HepG2 (cell line): Measurements from ENCODE around the gene ZNF512B. TPM values are rescaled to one million over a fixed set of nuclear protein-coding genes. Genes with fewer than 3 reads are reported as not detected.
A peak's percentile ranks its signal among the peaks of the same experiment; 100 is the strongest.

Source experiments
- ELF4 ChIP-seq: sonication (generic); formaldehyde crosslinking; IDR thresholded peaks from 2 replicates; pipeline ENCODE4 v1.5.0; 2020; ENCODE audit warnings: missing genetic modification reagents, mild to moderate bottlenecking, moderate library complexity, borderline replicate concordance
- ETV6 ChIP-seq: sonication (generic); formaldehyde crosslinking; conservative IDR thresholded peaks from 2 replicates; pipeline ENCODE4 v1.4.0; 2020; ENCODE audit warnings: missing genetic modification reagents
- FOSL1 ChIP-seq: sonication (generic); formaldehyde crosslinking; IDR thresholded peaks from 2 replicates; pipeline ENCODE4 v1.9.0; 2021; ENCODE audit warnings: missing genetic modification reagents, borderline replicate concordance
- FOXC1 ChIP-seq: sonication (generic); formaldehyde crosslinking; IDR thresholded peaks from 2 replicates; pipeline ENCODE4 v1.8.0; 2022; ENCODE audit warnings: mild to moderate bottlenecking, missing genetic modification reagents, borderline replicate concordance
- GABPB1 ChIP-seq: IDR thresholded peaks from 2 replicates; pipeline ENCODE4 v1.6.1; 2016; ENCODE audit warnings: mild to moderate bottlenecking, missing genetic modification reagents, moderate library complexity, missing compliant biosample characterization
- GTF2F1 ChIP-seq: fragments of 150-350 bp; IDR thresholded peaks from 2 replicates; pipeline ENCODE4 v1.6.1; 2014; ENCODE audit warnings: low read length
- HBP1 ChIP-seq: IDR thresholded peaks from 2 replicates; pipeline ENCODE4 v1.6.1; 2016; ENCODE audit warnings: low read depth, control low read depth
- IRF1 ChIP-seq: sonication (generic); formaldehyde crosslinking; IDR thresholded peaks from 2 replicates; pipeline ENCODE4 v1.4.0; 2020; ENCODE audit warnings: low read depth, mild to moderate bottlenecking, missing genetic modification reagents
- KDM1A ChIP-seq: IDR thresholded peaks from 2 replicates; pipeline ENCODE4 v1.6.1; 2016; ENCODE audit warnings: missing compliant biosample characterization
- NFIB ChIP-seq: sonication (generic); formaldehyde crosslinking; IDR thresholded peaks from 2 replicates; pipeline ENCODE4 v1.9.0; 2021; ENCODE audit warnings: missing genetic modification reagents, mild to moderate bottlenecking, borderline replicate concordance
- PTBP1 ChIP-seq: fragments of 200-400 bp; formaldehyde crosslinking; IDR thresholded peaks from 2 replicates; pipeline ENCODE4 v1.6.1; 2018; ENCODE audit warnings: low read length, low read depth; ENCODE audit not compliant: poor library complexity, severe bottlenecking
- TARDBP ChIP-seq: sonication (generic); formaldehyde crosslinking; IDR thresholded peaks from 2 replicates; pipeline ENCODE4 v1.8.0; 2022; ENCODE audit warnings: mild to moderate bottlenecking, missing genetic modification reagents
- XRCC5 ChIP-seq: fragments of 200-400 bp; formaldehyde crosslinking; optimal IDR thresholded peaks from 2 replicates; pipeline ENCODE3; 2017; ENCODE audit warnings: mild to moderate bottlenecking, low read length
- YEATS2 ChIP-seq: sonication (generic); formaldehyde crosslinking; IDR thresholded peaks from 2 replicates; pipeline ENCODE4 v1.4.0; 2020; ENCODE audit warnings: missing genetic modification reagents, borderline replicate concordance
- ZFP82 ChIP-seq: sonication (generic); formaldehyde crosslinking; IDR thresholded peaks from 2 replicates; pipeline ENCODE4 v1.5.1; 2020; ENCODE audit warnings: mild to moderate bottlenecking, missing genetic modification reagents, borderline replicate concordance
- ZFY ChIP-seq: sonication (generic); formaldehyde crosslinking; IDR thresholded peaks from 2 replicates; pipeline ENCODE4 v1.4.0; 2020; ENCODE audit warnings: missing genetic modification reagents
- ZKSCAN8 ChIP-seq: IDR thresholded peaks from 2 replicates; pipeline ENCODE4 v1.6.1; 2016; ENCODE audit warnings: borderline replicate concordance, missing genetic modification reagents, missing compliant biosample characterization
- ZMYM3 ChIP-seq: sonication (generic); formaldehyde crosslinking; IDR thresholded peaks from 2 replicates; pipeline ENCODE4 v1.5.1; 2020; ENCODE audit warnings: mild to moderate bottlenecking, missing genetic modification reagents
- ZNF138 ChIP-seq: sonication (generic); formaldehyde crosslinking; IDR thresholded peaks from 2 replicates; pipeline ENCODE4 v1.5.0; 2020; ENCODE audit warnings: mild to moderate bottlenecking, low read depth, missing genetic modification reagents
- ZNF180 ChIP-seq: sonication (generic); formaldehyde crosslinking; IDR thresholded peaks from 2 replicates; pipeline ENCODE4 v1.4.0; 2020; ENCODE audit warnings: low read depth, missing genetic modification reagents, borderline replicate concordance
- ZNF512B ChIP-seq: sonication (generic); formaldehyde crosslinking; IDR thresholded peaks from 2 replicates; pipeline ENCODE4 v1.5.1; 2020; ENCODE audit warnings: missing genetic modification reagents, mild to moderate bottlenecking, borderline replicate concordance
- ZNF749 ChIP-seq: sonication (generic); formaldehyde crosslinking; IDR thresholded peaks from 2 replicates; pipeline ENCODE4 v1.8.0; 2022; ENCODE audit warnings: mild to moderate bottlenecking, missing genetic modification reagents, moderate library complexity, borderline replicate concordance
- ZNF792 ChIP-seq: IDR thresholded peaks from 2 replicates; pipeline ENCODE4 v1.6.1; 2016
- ZZZ3 ChIP-seq: sonication (generic); formaldehyde crosslinking; IDR thresholded peaks from 2 replicates; pipeline ENCODE4 v1.4.0; 2020; ENCODE audit warnings: missing genetic modification reagents, mild to moderate bottlenecking, borderline replicate concordance
- polyA plus RNA-seq, 8 experiments: library from polyadenylated mRNA; depleted of rRNA in 3 of 8; stranded (reverse) in 7 of 8; unstranded in 1 of 8; fragments of >200 nt; fragmentation: Illumina TruSeq in 4 of 8; extraction: Trizol in 4 of 8; gene quantifications; 2 replicates each; pipeline versions ENCODE4 v1.2.1 to v1.2.3, GENCODE V29; 2011 to 2016; ENCODE audit warnings: low read depth in 4 of 8, missing spikeins in 1 of 8, mixed read lengths in 1 of 8; ENCODE audit not compliant: insufficient read depth in 1 of 8
- total RNA-seq, 5 experiments: library from RNA; depleted of rRNA; stranded (reverse); fragments of >200 nt; fragmentation: Illumina TruSeq; extraction: Trizol; gene quantifications; 2 replicates each; pipeline ENCODE4 v1.2.3, GENCODE V29; 2016; ENCODE audit warnings: low read depth in 1 of 5

The ZNF512B gene
- total and polyA plus RNA-seq, 2 of the 13 experiments (the other 11 are each of a cell fraction or from before 2014, with no cell fraction given) = 11.5 to 30.6 TPM

GRCh38 chr20:63969838-63970713 is at the start of gene ZNF512B (continued):
- TF ChIP-seq ZNF138 (no peak), ZMYM3 (CRISPR knock-in tag) (peak; percentile 69), GABPB1 (CRISPR knock-in tag) (peak; percentile 65), IRF1 (CRISPR knock-in tag) (0 out of 2 replicates have a peak, but pooled peaks have one; percentile 34), ZNF180 (CRISPR knock-in tag) (no peak), TARDBP (no peak), HBP1 (CRISPR knock-in tag) (no peak; the same call in 1 of the 2 replicates), GTF2F1 (no peak), ZZZ3 (CRISPR knock-in tag) (0 out of 2 replicates have a peak, but pooled peaks have one; percentile 48), FOSL1 (no peak), PTBP1 (peak; percentile 34), ZFY (CRISPR knock-in tag) (peak; percentile 62), FOXC1 (CRISPR knock-in tag) (peak; percentile 79), YEATS2 (CRISPR knock-in tag) (peak; percentile 29; the same call in 1 of the 2 replicates), KDM1A (CRISPR knock-in tag) (no peak), NFIB (CRISPR knock-in tag) (no peak), ELF4 (CRISPR knock-in tag) (no peak), ETV6 (no peak; the same call in 1 of the 2 replicates), ZNF749 (no peak), ZNF512B (CRISPR knock-in tag) (0 out of 2 replicates have a peak, but pooled peaks have one; percentile 46), ZFP82 (CRISPR knock-in tag) (0 out of 2 replicates have a peak, but pooled peaks have one; percentile 39), ZNF792 (no peak), ZKSCAN8 (CRISPR knock-in tag) (0 out of 2 replicates have a peak, but pooled peaks have one; percentile 50), XRCC5 (peak; percentile 30)
